GM10847 (cell line): ENCODE results near the gene RAET1G.

Experiments used
- POLR2A ChIP-seq: IDR thresholded peaks from 2 replicates; pipeline ENCODE4 v1.6.1; 2011; ENCODE audit not compliant: insufficient read length; ENCODE audit errors: extremely low read depth

The RAET1G gene

DNA sequence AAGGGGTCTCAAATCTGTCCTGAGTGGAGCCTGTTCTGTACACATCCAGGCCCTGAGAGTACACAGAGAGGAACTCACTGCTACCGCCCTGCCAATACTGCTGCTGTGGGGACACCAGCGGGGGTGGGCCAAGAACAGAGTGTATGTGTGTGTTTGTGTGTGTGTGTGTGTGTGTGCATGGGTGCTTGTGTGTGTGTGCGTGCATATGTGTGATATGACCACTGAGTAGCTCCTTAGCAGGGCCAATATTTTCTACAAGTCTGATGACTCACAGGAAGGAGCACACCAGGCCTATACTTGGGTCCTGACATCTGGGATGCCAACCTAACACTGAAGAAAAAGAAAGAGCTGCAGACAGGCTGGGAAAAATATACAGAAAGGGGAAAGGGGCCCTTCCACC, 26.4 kb downstream of the RAET1G start:
- TF ChIP-seq POLR2A = no peak

DNA sequence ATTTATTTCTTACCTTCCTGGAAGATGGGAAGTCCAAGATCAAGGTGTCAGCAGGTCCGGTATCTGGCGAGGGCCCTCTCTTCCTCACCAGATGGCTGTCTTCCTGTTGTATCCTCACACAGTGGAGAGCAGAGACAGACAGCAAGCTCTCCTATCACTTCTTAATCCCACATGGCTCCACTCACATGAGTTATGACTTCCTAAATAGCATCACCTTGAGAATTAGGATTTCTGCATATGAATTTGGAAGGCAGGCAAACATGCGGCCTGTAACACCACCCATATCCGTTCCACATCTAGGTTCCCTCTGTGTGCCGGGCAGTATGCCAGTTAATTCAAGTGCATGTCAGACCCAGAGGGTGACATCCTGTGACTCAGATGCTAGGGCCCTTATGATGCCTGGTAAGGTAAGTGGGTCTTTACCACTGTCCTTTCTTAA, 27.1 kb downstream of the RAET1G start:
- TF ChIP-seq POLR2A = no peak

DNA sequence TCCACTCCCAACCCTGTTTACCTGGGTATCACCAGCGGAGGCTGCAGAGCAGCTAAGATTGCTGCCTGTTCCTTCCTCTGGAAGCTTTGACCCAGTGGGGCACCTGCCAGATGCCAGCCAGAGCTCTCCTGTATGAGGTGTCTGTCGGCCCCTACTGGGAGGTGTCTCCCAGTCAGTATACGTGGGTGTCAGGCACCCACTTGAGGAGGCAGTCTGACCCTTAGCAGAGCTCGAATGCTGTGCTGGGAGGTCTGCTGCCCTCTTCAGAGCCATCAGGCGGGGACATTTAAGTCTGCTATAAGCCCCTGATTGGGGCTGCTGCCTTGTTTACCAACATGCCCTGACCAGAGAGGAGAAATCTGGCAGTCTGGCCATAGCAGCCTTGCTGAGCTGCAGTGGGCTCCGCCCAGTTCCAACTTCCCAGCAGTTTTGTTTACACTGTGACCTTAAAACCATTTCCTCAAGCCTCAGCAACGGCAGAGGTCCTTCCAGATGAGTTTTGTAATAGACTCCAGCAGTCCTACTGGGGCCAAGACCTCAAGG, 27.8 kb downstream of the RAET1G start:
- no peak for TF ChIP-seq POLR2A

DNA sequence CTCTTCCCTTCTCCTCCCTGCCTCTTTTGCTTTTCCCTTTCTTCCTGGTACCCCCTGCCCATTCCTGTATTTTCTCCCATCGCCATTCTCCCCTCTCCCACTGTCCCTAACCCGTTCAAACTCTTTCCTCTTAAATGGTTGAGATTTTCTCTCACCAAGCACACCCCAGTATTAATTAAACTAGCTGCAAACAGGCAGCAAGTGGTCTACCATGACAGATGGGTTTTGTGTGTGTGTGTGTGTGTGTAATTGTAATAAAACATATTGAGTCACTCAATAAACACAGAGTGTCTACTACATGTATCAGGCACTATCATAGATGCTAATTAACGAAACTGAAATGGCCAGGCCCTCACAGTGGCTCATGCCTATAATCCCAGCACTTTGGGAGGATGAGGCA, 31.7 kb downstream of the RAET1G start:
- no peak for TF ChIP-seq POLR2A

DNA sequence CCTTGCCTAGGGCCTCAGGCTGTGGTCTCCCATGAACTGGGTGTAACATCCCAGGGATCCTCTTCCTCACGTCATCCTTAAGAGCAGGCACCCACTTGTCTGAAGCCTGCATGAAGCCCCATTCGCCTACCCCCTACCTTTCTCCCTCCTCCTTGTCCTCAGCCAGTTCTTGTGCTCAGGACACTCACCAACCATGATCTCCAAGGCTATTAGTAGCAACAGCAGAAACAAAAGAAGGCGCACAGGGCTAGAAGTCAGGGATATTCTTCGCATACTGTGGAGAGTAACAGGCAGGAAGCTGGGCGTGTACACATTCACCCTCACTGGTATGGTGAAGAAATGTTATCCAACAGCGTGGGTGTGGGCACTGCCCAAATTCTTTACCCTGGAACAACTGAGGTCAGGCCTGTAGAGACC, 32.3 kb downstream of the RAET1G start:
- no peak for TF ChIP-seq POLR2A

DNA sequence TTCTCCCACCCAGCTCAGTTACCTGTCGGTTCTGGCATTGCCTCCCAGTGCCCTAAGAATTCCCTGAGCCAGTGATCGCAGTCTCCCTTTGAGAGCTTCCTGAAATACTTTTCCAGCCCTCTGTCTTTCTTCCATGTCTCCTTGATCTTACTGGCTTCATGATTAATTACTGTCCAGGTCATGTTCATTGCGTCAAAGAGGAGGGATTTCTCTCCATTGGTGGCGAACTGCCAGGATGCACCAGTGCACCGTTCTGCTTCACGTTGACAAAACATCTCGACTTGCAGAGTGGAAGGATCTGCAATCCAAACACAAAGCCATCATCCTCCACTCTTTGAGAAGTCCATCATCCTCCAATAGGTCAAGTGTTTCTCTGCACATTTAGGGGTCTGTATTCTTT, 33.6 kb downstream of the RAET1G start:
- no peak for TF ChIP-seq POLR2A

DNA sequence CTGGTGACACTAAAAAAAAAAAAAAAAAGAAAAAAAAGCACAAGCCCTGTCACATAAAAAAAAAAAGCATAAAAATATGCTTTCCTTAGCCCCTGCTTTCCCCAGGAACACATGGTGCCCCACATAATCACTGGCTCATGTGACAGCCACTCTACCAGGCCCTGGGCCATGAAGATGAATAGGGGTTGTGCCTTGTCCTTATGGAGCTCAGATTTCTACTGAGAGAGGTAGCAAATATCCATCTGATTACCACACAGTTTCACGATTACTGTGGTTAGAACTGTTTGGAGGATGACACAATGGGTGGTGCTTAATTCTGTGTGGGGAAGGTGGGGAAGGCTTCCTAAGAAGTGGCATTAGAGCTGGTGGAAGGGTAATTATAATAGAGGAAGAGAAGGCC, 34.3 kb downstream of the RAET1G start:
- TF ChIP-seq POLR2A = no peak

DNA sequence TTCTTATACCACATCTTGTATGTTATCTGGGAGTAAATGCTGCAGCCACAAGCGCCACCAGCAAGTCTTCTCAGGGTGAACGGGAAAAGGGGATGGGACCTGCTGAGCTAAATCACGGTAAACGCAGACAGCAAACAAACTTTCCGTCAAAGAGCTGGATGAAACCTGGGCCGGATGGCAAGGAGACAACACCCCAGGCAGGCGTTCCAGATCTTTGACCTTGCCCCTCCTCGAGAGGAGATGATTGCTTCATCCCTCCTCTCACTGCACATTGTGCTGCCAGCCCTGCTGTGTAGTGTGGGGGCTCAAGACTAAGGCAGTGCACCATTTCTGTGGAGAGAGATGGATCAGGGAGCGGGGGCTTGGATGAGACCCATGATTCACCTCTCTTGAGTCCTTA, 34.8 kb downstream of the RAET1G start:
- TF ChIP-seq POLR2A = no peak

DNA sequence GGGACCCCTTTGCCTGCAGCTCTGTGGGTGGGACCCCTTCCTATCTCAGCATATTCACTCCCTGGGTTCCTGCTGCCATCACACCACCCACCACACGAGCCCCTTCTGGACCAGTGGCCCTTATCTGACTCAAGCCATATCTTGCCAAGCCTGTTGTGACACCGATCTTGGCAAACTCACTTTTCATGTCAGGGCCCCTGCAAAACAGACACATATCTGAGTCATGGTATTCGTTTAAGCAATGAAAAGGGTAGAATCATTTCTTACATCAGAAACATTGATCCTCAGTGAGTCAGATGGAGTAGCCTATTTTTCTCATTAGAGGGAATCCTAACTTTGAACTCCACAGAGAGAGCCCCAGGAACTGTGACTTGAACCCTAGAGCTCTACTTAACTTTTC, 35.6 kb downstream of the RAET1G start:
- no peak for TF ChIP-seq POLR2A

DNA sequence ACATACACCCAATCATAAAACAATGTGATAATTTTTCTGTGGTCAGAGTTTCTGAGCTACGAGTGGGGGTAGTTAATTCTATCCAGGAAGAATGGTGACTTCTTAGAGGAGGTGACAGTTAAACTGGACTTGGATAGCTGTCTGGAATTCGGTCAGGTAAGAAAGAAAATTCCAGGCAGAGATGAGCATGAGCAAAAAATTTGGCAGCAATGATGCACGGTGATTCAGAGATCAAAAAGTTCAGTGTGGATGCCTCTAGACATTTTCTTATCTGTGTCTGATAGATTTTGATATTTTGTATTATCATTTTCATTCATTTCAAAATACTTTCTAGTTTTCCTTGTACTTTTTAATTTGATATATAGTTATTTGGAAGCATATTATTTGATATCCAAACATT, 37.0 kb downstream of the RAET1G start:
- TF ChIP-seq POLR2A = no peak

DNA sequence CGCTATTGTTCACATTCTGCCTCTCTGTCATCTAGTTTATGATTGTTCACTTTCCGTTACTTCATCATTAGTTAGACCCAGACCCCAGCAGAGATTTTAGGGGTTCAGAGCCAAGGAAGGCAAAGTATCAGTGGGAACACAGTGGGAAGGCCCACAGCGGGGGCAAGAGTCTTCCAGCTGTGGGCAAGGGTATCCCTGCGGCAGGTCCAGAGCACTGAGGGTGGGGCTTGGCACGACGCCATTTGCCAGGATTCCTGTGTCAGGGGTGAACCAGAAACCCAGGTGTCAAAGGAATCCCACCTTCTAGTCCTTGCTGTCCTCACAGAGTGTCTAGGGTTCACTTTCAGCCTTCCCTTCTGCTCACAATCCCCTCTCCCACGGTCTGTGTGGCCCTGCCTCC, 38.3 kb downstream of the RAET1G start:
- no peak for TF ChIP-seq POLR2A

DNA sequence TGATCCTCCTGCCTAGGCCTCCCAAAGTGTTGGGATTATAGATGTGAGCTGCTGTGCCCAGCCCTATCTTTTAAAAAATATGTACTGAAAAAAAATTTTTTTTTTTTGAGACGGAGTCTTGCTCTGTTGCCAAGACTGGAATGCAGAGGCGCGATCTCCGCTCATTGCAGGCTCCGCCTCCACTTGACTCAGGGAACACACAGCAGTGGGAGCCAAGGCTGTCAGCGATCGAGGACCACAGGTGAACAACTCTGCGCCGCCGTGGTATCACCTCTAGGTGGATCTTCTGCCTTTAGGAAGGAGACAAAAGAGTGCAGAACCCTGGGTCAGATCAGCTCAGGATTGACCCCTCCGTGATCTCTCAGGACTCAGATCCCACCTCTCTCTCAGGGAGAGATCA, 38.7 kb downstream of the RAET1G start:
- TF ChIP-seq POLR2A = no peak

DNA sequence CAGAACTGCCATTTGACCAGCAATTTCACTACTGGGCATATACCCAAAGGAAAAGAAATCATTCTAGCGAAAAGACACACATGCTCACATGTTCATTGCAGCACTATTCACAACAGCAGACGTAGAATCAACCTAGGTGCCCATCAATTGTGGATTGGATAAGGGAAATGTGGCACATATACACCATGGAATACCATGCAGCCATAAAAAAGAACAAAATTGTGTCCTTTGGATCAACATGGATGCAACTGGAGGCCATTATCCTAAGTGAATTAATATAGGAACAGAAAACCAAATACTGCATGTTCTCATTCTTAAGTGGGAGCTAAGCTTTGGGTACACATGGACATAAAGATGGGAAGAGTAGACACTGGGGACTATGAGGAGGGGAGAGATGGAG, 41.1 kb downstream of the RAET1G start:
- TF ChIP-seq POLR2A = no peak

DNA sequence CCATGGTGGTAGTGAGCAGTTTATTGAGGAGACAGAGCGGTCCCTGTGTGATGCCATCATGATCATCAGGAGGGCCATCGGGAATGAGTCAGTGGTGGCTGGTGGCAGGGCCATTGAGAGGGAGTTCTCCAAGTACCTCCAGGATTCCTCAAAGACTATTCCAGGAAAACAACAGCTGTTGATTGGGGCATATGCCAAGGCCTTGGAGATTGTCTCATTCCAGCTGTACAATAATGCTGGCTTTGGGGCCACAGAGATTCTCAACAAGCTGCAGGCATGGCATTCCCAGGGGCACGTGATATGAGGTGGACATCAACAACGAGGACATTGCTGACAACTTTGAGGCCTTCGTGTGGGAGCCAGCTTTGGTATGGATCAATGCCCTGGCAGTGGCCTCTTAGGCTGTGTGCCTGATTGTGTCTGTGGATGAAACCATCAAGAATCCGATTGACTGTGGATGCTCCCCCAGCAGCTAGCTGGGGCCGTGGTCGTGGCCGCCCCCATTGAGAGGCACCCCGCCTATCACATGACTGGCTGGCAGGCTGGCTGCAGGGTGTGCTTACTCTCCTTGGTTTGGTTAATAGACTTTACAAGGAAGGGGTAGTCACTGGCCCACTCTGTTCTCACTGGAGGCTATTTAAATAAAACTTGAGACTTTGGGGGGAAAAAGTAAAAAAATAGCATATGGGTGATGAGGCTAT, 41.7 kb downstream of the RAET1G start:
- no peak for TF ChIP-seq POLR2A

DNA sequence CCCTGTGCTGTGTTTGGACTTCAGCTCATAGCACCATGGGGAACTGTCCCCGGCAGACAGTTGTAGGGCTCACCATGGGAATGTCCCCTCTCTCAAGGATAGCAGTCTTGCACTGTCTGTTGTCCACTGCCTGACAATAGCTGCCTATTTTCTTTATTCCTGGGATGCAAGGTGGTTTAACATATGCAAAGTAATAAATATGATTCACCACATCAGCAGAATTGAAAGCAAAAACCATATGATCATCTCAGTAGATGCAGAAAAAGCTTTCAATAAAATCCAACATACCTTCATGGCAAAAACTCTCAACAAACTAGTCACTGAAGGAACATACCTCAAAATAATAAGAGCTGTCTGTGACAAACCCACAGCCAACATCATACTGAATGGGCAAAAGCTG, 45.3 kb downstream of the RAET1G start:
- TF ChIP-seq POLR2A = no peak

DNA sequence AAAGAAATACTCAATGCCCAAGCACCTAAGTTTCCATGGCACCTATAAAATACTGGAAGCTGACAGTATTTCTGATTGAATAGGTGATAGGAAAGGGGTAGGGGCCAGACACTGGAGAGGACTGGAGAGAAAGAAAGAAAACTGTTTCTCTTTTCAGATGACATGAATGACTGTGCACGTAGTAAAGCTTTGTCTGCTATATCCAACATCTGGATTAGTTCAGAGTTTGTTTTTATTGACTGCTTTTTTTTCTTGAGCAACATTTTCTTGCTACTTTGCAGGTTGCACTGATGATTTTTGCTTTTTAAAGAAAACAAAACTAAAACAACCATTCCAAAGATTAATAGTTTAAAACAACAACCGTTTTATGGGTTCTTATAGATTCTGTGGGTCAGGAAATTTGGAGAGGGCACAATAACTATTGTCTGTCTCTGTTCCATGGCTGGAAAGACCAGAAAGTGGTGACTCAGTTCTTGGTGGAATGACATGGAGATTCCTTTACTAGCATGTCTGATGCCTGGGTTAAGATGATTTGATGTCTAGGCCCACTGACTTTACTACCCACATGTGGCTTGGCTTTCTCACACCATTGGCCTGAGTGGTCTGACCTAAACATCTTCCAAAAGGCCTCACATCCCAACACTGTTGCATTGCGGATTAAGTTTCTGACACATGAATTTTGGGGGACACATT, 46.5 kb downstream of the RAET1G start:
- TF ChIP-seq POLR2A = no peak

DNA sequence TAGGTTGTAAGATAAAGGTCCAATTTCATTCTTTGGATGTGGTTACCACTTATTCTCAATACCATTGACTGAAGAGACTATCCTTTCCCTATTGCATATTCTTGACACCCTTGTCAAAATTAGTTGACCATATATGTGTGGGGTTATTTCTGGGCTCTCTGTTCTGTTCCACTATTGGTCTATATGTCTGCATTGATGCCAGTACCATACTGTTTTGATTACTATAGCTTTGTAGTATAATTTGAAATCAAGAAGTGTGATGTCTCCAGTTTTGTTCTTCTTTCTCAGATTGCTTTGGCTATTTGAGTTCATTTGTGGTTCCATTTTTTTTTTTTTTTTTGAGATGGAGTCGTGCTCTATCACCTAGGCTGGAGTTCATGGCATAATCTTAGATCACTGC, 50.7 kb downstream of the RAET1G start:
- TF ChIP-seq POLR2A = no peak
